ENCODE results near the gene LPP. TPM values are rescaled to one million over a fixed set of nuclear protein-coding genes. Genes with fewer than 3 reads are reported as not detected.

LPP gene
- total RNA-seq, 4 donors from 2014 or later = 183 to 293 (median 242) TPM

DNA sequence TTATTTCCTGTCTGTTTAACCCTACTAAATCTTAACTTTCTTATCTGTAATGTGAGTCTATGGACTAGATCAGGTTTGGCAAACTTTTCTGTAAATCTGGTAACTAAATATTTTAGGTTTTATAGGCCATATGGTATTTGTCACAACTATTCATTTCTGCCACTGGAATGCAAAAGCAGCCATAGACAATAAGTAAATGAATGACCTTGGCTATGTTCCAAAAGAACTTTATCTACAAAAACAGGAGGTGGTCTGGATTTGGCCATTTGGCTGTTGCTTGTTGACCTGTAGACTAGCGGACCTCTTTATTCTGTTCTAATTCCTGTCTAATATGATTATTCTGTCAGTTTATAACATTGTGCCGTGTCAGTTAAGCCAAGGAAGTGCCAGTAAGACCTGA, 314.2 kb downstream of the LPP start:
- Histone ChIP-seq H3K4me1 (peaks cover 0 to 46% (median 15%) of the 10 kb centered on the region in 4 donors), H3K4me3 (no peak overlapping the region), H3K27ac (peak overlapping the region; percentile 53 to 90 (median 76)), H3K36me3 (no peaks in the 10 kb centered on the region), H3K27me3 (no peaks in the 10 kb centered on the region), H3K9me3 (no peaks in the 10 kb centered on the region)
- whole genome bisulfite sequencing, 2 donors = 86 to 87% methylated on average over 2 of the region's 2 CpGs
- DNase-seq (ENCODE audit: low spot score in 2 of 2) = no peak
- no peak for TF ChIP-seq POLR2A (IDR thresholded peaks at IDR 0.05)
- no peak for TF ChIP-seq EP300 (IDR thresholded peaks at IDR 0.05)
- TF ChIP-seq, protein P1, sequence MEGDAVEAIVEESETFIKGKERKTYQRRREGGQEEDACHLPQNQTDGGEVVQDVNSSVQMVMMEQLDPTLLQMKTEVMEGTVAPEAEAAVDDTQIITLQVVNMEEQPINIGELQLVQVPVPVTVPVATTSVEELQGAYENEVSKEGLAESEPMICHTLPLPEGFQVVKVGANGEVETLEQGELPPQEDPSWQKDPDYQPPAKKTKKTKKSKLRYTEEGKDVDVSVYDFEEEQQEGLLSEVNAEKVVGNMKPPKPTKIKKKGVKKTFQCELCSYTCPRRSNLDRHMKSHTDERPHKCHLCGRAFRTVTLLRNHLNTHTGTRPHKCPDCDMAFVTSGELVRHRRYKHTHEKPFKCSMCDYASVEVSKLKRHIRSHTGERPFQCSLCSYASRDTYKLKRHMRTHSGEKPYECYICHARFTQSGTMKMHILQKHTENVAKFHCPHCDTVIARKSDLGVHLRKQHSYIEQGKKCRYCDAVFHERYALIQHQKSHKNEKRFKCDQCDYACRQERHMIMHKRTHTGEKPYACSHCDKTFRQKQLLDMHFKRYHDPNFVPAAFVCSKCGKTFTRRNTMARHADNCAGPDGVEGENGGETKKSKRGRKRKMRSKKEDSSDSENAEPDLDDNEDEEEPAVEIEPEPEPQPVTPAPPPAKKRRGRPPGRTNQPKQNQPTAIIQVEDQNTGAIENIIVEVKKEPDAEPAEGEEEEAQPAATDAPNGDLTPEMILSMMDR (IDR thresholded peaks at IDR 0.05) = no peak

DNA sequence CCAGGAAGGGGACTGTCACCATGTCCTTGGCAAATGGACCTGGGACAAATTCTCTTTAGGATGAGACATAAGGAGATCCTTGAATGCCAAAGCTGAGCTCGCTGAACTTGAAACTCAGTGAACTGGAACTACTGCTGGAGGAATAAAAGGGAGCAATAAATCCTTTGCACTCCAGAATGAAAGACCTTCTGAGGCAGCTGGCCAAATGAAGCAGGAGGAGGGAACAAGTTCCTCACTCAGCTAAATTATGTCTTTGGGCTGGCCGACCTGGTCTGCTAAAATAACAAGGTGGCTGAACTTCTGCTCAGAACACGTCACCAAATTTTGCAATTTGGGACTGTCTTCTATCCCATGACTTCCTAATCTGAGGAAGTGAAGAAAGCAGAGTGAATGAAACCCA, 314.7 kb downstream of the LPP start:
- H3K4me1 ChIP-seq = peaks cover 0 to 47% (median 15%) of the 10 kb centered on the region in 4 donors
- no peaks in the 10 kb centered on the region for H3K36me3 ChIP-seq
- no peaks in the 10 kb centered on the region for H3K9me3 ChIP-seq
- no peaks in the 10 kb centered on the region for H3K27me3 ChIP-seq
- TF ChIP-seq EP300 (IDR thresholded peaks at IDR 0.05) (peak; percentile 38 to 79), POLR2A (IDR thresholded peaks at IDR 0.05) (no peak)
- TF ChIP-seq, protein P1 (IDR thresholded peaks at IDR 0.05) = no peak
- H3K27ac ChIP-seq = peak overlapping the region; percentile 53 to 90 (median 76)
- no peak overlapping the region for H3K4me3 ChIP-seq
- 33 to 52% methylated on average over 3 of the region's 3 CpGs for WGBS, 2 donors
- peak; percentile 77 to 91 for DNase-seq (ENCODE audit: low spot score in 2 of 2)

DNA sequence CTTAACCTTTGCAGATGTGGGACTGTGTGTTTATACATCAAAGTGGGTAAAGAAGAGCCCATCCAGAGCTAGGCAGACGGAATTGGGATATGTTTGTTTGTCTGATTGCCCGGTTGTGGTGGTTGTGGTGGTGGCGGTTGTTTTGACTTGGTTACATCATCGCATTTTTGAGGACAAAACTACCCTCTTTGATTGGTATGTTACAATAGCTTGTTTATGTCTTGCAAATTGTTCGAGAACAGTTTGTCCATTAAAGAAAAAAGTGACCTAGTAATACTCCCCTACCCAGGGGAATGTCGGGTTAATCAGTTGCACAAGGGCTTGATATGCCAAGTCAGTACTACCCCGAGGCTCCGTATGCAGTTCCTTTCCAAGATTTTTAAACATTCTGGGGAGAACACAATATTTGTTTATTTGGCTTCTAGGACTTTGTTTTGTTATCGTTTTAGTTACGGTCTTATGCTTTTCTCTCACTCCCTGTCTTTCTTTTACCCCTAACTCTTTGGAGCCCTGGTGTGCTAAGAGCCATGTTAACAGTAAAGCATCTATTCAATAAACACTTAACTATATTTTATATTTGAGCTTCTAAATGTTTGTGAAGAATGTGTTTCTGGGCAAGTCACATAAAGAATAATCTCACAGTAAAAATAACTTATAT, 315.4 kb downstream of the LPP start:
- DNase-seq (ENCODE audit: low spot score in 2 of 2) = peak; percentile 21 to 64
- no peak overlapping the region for H3K4me3 ChIP-seq
- peak overlapping the region; percentile 53 to 90 (median 77) for H3K27ac ChIP-seq
- H3K9me3 ChIP-seq = no peaks in the 10 kb centered on the region
- 36 to 46% methylated on average over 10 of the region's 10 CpGs for WGBS, 2 donors
- H3K36me3 ChIP-seq = no peaks in the 10 kb centered on the region
- TF ChIP-seq EP300 (IDR thresholded peaks at IDR 0.05) = peak; percentile 92 to 98
- TF ChIP-seq, protein P1 (IDR thresholded peaks at IDR 0.05) = no peak
- H3K4me1 ChIP-seq = peaks cover 0 to 50% (median 15%) of the 10 kb centered on the region in 4 donors
- H3K27me3 ChIP-seq = no peaks in the 10 kb centered on the region

DNA sequence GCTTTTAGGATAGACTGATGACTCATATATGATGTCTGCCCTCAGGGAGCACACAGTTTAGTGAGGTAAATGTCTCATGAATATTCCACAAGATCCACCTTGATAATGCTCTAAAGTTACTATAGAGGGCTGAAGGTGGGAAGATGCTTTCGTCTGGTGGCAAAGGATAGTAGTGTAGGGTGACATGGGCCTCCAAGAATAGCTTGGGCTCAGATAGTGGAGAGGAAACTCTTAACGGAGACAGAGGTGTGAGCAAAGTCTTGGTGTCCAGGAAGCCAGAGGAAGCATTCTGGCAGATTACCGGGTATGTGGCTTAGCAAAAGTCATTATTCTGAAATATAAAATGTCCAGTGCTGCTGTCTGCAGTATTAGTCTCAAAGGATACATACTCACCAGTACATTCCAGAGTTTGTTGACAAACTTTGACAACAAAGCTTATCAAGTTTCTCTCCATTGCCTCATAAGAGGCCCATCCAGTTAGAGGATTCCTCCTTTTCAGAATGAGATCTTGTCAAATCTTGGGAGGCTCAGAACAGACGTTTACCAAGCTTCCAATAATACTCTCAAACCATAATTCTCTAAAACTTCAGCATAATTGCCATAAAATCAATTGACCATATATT, 316.7 kb downstream of the LPP start:
- no peak for TF ChIP-seq EP300 (IDR thresholded peaks at IDR 0.05)
- TF ChIP-seq, protein P1 (IDR thresholded peaks at IDR 0.05) = no peak
- Histone ChIP-seq H3K27ac (peak overlapping the region in 2 of 4 donors; percentile 84 to 90), H3K36me3 (no peaks in the 10 kb centered on the region), H3K27me3 (no peaks in the 10 kb centered on the region), H3K4me3 (no peak overlapping the region), H3K9me3 (no peaks in the 10 kb centered on the region), H3K4me1 (peaks cover 0 to 53% (median 15%) of the 10 kb centered on the region in 4 donors)
- WGBS, 2 donors = 91 to 92% methylated on average over 4 of the region's 4 CpGs
- no peak for DNase-seq (ENCODE audit: low spot score in 2 of 2)

DNA sequence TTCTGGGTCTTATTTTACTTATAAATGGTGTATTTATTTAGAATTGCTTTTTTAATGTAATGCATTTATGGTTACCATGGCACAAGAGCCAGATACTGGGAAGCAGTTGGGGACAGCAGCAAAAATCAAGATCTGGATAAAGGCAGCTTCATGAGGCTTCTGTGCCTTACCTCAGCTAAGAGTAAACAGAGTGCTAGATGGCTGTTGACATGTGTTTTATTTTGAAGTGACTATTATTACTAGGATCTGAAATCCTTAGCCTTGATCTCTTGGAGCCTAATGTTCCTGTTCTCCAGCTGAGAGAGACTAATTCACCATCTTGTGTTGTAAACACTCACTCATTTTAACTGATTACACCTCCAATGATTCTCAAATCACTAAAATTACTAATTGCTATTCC, 317.8 kb downstream of the LPP start:
- no peak for DNase-seq (ENCODE audit: low spot score in 2 of 2)

More for the DNA sequence above, 317.8 kb downstream of the LPP start:
- Histone ChIP-seq H3K4me1 (peaks cover 0 to 55% (median 15%) of the 10 kb centered on the region in 4 donors), H3K27ac (peak overlapping the region in 3 of 4 donors; percentile 17 to 90 (median 80)), H3K4me3 (no peak overlapping the region), H3K9me3 (no peaks in the 10 kb centered on the region), H3K27me3 (no peaks in the 10 kb centered on the region), H3K36me3 (no peaks in the 10 kb centered on the region)
- TF ChIP-seq, protein P1 (IDR thresholded peaks at IDR 0.05) = no peak
- TF ChIP-seq EP300 (IDR thresholded peaks at IDR 0.05) (no peak), POLR2A (IDR thresholded peaks at IDR 0.05) (no peak)

Data from tibial nerve (tissue), 4 donors.